HFF-Myc (cell line): ENCODE results near the gene HDAC10.

ENCODE experiments used
- DNase-seq: peaks from one replicate; pipeline ENCODE4 v3.0.0-alpha.2; 2011; ENCODE audit warnings: low read depth; ENCODE audit errors: extremely low read depth
- H3K4me3 ChIP-seq: replicated peaks from 2 replicates; pipeline ENCODE4 v1.5.1; 2011; ENCODE audit warnings: low read depth, mild to moderate bottlenecking, control low read depth, low read length
- TF ChIP-seq, protein P1 (sequence below): IDR thresholded peaks from 2 replicates; pipeline ENCODE4 v1.5.1; 2012; ENCODE audit warnings: mild to moderate bottlenecking, low read depth, low read length, control low read depth; ENCODE audit errors: missing control alignments

HDAC10 gene

DNA sequence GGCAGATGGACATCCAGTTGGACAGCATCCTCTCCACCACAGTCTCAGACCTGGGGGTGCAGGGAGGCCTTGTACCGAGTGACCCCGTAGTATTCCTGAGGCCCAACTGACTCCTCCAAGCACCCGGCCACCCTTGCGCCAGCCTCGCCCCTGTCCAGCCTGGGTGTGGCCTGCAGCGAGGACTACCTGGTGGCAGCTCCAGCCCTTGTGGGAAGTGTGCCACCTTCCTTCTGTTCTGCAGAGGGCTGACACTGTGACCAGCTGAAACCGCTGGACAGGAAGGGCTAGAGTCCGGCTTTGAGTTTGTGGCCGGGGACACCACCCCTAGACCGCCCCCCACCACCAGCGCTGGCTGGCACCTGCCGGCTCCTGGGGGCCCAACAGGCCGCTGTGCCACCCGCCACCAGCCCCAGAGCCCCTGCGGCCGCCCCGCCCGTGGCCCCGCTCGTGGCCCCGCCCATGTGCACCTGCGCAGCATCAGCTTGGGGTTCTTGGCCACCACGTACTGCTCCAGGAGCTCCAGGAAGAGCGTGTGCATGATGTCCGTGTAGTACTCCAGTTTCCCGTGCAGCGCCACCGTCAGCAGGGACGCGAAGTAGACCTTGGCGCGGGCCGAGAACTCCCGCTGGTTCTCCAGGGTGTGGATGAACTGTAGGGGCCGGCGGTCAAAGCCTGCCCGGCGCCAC, 29.1 kb upstream of the HDAC10 start:
- H3K4me3 ChIP-seq = no peak overlapping the region
- DNase-seq = no peak
- TF ChIP-seq, protein P1, sequence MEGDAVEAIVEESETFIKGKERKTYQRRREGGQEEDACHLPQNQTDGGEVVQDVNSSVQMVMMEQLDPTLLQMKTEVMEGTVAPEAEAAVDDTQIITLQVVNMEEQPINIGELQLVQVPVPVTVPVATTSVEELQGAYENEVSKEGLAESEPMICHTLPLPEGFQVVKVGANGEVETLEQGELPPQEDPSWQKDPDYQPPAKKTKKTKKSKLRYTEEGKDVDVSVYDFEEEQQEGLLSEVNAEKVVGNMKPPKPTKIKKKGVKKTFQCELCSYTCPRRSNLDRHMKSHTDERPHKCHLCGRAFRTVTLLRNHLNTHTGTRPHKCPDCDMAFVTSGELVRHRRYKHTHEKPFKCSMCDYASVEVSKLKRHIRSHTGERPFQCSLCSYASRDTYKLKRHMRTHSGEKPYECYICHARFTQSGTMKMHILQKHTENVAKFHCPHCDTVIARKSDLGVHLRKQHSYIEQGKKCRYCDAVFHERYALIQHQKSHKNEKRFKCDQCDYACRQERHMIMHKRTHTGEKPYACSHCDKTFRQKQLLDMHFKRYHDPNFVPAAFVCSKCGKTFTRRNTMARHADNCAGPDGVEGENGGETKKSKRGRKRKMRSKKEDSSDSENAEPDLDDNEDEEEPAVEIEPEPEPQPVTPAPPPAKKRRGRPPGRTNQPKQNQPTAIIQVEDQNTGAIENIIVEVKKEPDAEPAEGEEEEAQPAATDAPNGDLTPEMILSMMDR = no peak

DNA sequence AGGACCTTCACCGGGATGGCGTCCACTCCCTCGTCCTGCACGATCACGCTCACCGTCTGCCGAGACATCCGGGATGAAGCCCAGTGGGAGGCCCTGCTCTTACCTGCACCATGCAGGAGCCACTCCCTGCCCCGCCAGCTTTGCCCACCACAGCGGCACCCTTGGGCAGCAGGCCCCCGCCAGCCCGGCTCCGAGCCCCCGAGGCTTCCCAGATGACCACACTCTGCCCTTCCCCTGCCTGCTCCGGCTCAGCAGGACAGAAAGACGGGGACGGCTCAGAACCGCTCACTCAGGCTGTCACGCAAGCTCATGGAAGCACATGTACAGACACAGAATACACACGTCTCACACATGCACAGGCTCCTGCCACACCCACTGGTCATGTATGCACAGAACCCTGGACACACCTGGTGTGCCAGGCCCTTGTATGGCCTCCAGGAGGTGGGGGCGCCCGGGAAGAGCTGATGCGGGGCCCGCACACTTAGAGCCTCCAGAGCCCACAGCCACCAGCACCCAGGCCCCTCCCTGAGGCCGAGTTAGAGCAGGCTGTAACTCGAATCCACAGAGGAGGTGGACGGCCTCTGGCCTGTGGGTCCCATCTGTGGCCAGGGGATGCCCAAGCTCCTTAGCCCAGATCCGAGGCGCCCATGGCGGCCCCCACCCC, 28.0 kb upstream of the HDAC10 start:
- TF ChIP-seq, protein P1 = no peak
- no peak for DNase-seq
- no peak overlapping the region for H3K4me3 ChIP-seq

DNA sequence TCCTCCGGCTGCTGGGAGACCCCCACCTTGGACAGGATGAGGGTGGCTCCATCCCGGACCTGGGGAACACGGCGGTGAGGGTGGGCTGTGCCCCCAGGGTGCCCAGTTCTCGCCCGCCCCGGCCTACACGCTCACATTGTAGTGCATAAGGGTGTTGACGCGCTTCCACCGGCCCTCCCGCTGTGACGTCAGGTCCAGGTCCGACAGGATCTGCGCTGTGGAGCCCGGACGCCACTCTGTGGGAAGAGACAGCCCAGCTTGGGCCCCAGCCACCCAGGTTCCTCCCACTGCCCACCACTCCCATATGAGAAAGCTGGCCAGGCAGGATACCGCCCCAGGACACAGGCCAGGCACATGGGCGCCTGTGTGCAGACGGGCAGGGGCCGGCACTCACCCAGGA, 27.4 kb upstream of the HDAC10 start:
- DNase-seq = no peak
- H3K4me3 ChIP-seq = no peak overlapping the region
- TF ChIP-seq, protein P1 = no peak

DNA sequence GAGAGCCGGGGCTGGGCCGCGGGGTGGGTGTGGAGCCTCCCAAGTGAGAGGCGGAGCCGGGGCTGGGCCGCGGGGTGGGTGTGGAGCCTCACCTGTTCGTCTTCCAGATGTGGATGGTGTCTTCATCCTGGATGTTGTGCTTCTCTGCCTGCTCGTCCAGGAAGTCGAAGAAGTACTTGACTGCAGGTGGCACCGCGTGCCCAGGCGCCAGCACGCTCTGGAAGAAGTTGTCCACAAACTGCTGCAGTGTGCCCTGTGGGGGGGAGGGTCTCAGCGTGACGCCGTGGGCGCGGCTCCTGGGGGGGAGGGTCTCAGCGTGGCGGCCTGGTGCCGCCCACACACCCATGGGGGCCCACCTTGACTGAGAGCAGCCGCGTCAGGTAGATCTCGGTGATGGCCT, 26.7 kb upstream of the HDAC10 start:
- H3K4me3 ChIP-seq = no peak overlapping the region
- DNase-seq = no peak
- TF ChIP-seq, protein P1 = no peak

DNA sequence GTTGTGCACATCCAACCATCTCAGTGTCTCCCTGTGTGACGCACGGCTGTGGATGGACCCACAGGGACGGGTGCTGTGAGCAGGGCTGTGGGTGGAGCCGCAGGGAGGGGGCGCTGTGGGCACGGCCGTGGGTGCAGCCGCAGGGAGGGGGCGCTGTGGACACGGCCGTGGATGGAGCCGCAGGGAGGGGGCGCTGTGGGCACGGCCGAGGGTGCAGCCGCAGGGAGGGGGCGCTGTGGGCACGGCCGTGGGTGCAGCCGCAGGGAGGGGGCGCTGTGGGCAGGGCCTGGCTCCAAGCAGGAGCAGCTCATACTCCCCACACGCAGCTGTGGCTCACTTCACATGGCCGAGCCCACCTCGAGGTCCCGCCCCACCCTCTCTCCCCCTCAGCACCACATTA, 25.1 kb upstream of the HDAC10 start:
- no peak for DNase-seq
- H3K4me3 ChIP-seq = no peak overlapping the region
- TF ChIP-seq, protein P1 = peak; percentile 58

DNA sequence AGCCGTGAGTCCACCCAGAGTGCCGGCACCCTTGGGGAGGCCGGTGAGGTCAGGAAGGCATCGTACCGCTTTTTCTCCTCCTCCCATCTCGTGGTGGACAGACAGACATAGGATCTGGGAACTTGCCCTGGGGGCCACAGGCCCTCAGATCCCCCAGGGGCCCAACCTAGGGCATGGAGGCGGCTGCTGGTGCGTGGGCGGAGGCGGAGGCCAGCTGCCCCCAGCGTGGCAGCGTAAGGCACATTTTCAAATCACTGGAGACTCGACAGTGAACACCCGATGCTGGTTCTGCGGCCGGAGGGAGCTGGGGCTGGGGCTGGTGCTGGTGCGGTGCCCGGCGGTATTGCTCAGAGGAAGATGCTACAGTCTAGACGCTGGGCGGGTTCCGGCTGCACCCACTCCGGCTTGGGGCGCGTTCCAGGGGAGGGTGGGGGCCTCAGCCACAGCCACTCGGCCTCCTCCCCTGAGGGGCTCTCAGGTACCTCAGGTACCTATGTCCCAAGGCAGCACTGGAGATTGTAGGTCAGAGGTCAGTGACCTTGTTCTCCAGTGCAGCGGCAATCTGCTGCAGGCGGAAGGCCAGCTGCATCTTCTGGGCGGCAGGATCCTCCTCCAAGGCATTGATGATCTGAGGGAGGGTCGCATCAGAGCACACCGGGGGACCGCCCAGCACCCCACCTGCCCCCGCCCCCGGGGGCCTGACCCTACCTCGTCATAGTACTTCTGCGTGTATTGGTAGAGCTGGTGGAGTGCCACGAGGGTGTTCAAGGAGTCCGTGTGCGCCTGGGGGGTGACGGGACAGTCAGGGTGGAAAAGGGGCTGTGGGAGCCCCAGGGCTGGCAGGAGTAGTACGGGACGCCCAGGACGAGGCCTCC, 24.4 kb upstream of the HDAC10 start:
- TF ChIP-seq, protein P1 = no peak
- H3K4me3 ChIP-seq = no peak overlapping the region
- DNase-seq = no peak
